Effector memory CD8-positive, alpha-beta T cell (primary cell): ENCODE data around the gene POTEE.
"Not testable (repeated sequence)": the region's sequence is repeated elsewhere in the genome, so short reads cannot be mapped to it uniquely, and the experiment has no call there.

Experiments
- ATAC-seq: fragments of 150-1000 bp; cut with Tn5 transposase; replicated peaks from 2 replicates; pipeline ENCODE4 v1.10.0; 2021; ENCODE audit warnings: mild to moderate bottlenecking, moderate library complexity
- DNase-seq, 3 experiments: peaks; one replicate each; pipeline ENCODE4 v3.0.0; 2021
- H3K27ac Mint-ChIP-seq, 2 donors: one replicate each; pipeline ENCODE4 v1.8.0; 2022; ENCODE audit warnings: mild to moderate bottlenecking in 2 of 2, mixed read lengths in 2 of 2, moderate library complexity in 2 of 2
- H3K27me3 Mint-ChIP-seq, 2 donors: one replicate each; pipeline ENCODE4 v1.8.0; 2022; ENCODE audit warnings: mixed read lengths in 2 of 2
- H3K36me3 Mint-ChIP-seq: one replicate; pipeline ENCODE4 v1.8.0; 2022; ENCODE audit warnings: mild to moderate bottlenecking, moderate library complexity, mixed read lengths; ENCODE audit not compliant: insufficient read depth
- H3K4me1 Mint-ChIP-seq, 2 donors: one replicate each; pipeline ENCODE4 v1.8.0; 2022; ENCODE audit warnings: low read depth in 2 of 2, mixed read lengths in 2 of 2
- H3K4me3 Mint-ChIP-seq, 2 donors: one replicate each; pipeline ENCODE4 v1.8.0; 2022; ENCODE audit warnings: mild to moderate bottlenecking in 2 of 2, mixed read lengths in 2 of 2, moderate library complexity in 2 of 2
- H3K9me3 Mint-ChIP-seq, 2 donors: one replicate each; pipeline ENCODE4 v1.8.0; 2022; ENCODE audit warnings: mixed read lengths in 2 of 2
- total RNA-seq, 9 experiments: gene quantifications; one replicate each; lab custom pipeline; 2026; lab: John Stamatoyannopoulos, UW

Gene POTEE
- total RNA-seq = 0 to 0.24 (median 0.03) reads per million in 9 experiments

- DNase-seq, H3K4me1 Mint-ChIP-seq, ATAC-seq, H3K27me3 Mint-ChIP-seq, H3K9me3 Mint-ChIP-seq, H3K36me3 Mint-ChIP-seq, H3K27ac Mint-ChIP-seq, H3K4me3 Mint-ChIP-seq: not testable (repeated sequence)
Measured at GRCh38 chr2:131209030-131209772, at the start of gene POTEE. POTEE (plus strand) TSS chr2:131209536; CDS start chr2:131218403, 8,867 bp downstream.

- H3K27me3 Mint-ChIP-seq = peaks cover 13 to 23% of the 10 kb centered on the region in 2 donors
- not testable (repeated sequence) for H3K9me3 Mint-ChIP-seq, H3K36me3 Mint-ChIP-seq, H3K27ac Mint-ChIP-seq, H3K4me3 Mint-ChIP-seq, DNase-seq, H3K4me1 Mint-ChIP-seq, ATAC-seq
Measured at GRCh38 chr2:131165562-131165961, 43.8 kb upstream of the POTEE start.

GRCh38 chr2:131168538-131168937, 40.8 kb upstream of the POTEE start:
- H3K4me3 Mint-ChIP-seq = no peak overlapping the region
- DNase-seq = no peak
- H3K27me3 Mint-ChIP-seq = peaks cover 16 to 36% of the 10 kb centered on the region in 2 donors
- no peaks in the 10 kb centered on the region for H3K4me1 Mint-ChIP-seq
- ATAC-seq = no peak
- H3K27ac Mint-ChIP-seq = no peak overlapping the region
- no peaks in the 10 kb centered on the region for H3K9me3 Mint-ChIP-seq
- H3K36me3 Mint-ChIP-seq = no peaks in the 10 kb centered on the region

DNA sequence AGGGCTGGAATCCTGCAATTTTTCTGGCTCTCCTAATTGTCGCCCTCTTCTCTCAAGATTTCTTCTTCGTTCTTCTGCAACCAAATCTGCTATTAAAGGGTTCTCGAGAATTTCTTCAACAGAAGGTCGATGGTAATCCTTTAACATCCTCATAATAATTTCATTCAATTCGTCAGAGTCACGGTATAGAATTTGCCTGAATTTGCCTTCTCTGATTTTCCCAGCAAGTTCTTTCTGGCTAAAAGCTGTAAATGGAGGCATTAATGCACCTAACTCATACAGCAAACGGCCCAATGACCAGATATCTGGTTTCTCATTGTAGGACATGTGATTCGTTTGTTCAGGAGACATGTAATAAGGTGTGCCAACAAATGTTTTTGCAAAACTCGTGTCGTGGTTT, 31.3 kb upstream of the POTEE start:
- not testable (repeated sequence) for DNase-seq, H3K27ac Mint-ChIP-seq, H3K36me3 Mint-ChIP-seq, H3K4me3 Mint-ChIP-seq, H3K4me1 Mint-ChIP-seq, H3K9me3 Mint-ChIP-seq, ATAC-seq
- peaks cover 45 to 71% of the 10 kb centered on the region in 2 donors for H3K27me3 Mint-ChIP-seq

GRCh38 chr2:131178721-131179418, 30.5 kb upstream of the POTEE start:
- not testable (repeated sequence) for H3K36me3 Mint-ChIP-seq, H3K27ac Mint-ChIP-seq, H3K4me3 Mint-ChIP-seq, H3K4me1 Mint-ChIP-seq, DNase-seq, ATAC-seq, H3K9me3 Mint-ChIP-seq
- H3K27me3 Mint-ChIP-seq = peaks cover 47 to 75% of the 10 kb centered on the region in 2 donors

- not testable (repeated sequence) for ATAC-seq, H3K9me3 Mint-ChIP-seq, H3K36me3 Mint-ChIP-seq, H3K4me3 Mint-ChIP-seq, H3K27ac Mint-ChIP-seq, H3K4me1 Mint-ChIP-seq, DNase-seq
- H3K27me3 Mint-ChIP-seq = peaks cover 42 to 55% of the 10 kb centered on the region in 2 donors
Measured at GRCh38 chr2:131181451-131181850, 27.9 kb upstream of the POTEE start.

- H3K27ac Mint-ChIP-seq, H3K36me3 Mint-ChIP-seq, DNase-seq, H3K4me1 Mint-ChIP-seq, H3K4me3 Mint-ChIP-seq, H3K9me3 Mint-ChIP-seq, ATAC-seq: not testable (repeated sequence)
- H3K27me3 Mint-ChIP-seq = peaks cover 16 to 25% of the 10 kb centered on the region in 2 donors
Measured at GRCh38 chr2:131193421-131193820, 15.9 kb upstream of the POTEE start.

GRCh38 chr2:131196186-131196585, 13.2 kb upstream of the POTEE start:
- H3K27me3 Mint-ChIP-seq = peaks cover 6 to 16% of the 10 kb centered on the region in 2 donors
- H3K4me3 Mint-ChIP-seq, DNase-seq, H3K9me3 Mint-ChIP-seq, H3K36me3 Mint-ChIP-seq, H3K4me1 Mint-ChIP-seq, H3K27ac Mint-ChIP-seq, ATAC-seq: not testable (repeated sequence)

- ATAC-seq (no peak), DNase-seq (no peak)
- no peaks in the 10 kb centered on the region for H3K36me3 Mint-ChIP-seq
- no peak overlapping the region for H3K27ac Mint-ChIP-seq
- no peaks in the 10 kb centered on the region for H3K9me3 Mint-ChIP-seq
- H3K4me3 Mint-ChIP-seq = no peak overlapping the region
- peaks cover 0 to 7% of the 10 kb centered on the region in 2 donors for H3K27me3 Mint-ChIP-seq
- H3K4me1 Mint-ChIP-seq = no peaks in the 10 kb centered on the region
Measured at GRCh38 chr2:131201098-131201497, 8.2 kb upstream of the POTEE start.

DNA sequence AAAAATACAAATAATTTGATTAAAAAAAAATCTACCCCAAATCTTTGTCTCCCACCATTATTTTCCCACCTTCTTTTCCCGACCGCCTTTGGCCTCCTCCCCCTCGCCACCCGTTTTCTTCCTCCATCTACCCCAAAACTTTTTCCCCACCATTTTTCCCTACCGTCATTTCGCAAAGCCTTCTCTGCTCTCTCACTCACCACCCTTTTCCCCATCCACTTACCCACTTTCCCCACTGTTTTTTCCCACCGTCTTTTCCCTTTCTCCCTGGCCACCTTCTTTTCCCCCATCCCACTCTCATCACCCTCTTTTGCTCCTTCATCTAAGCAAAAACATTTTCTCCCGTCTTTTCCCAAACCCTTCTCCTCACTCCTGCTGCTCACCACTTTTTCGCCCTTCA, 1.5 kb upstream of the POTEE start:
- H3K4me3 Mint-ChIP-seq, H3K4me1 Mint-ChIP-seq, H3K27me3 Mint-ChIP-seq, H3K27ac Mint-ChIP-seq, ATAC-seq, DNase-seq, H3K9me3 Mint-ChIP-seq, H3K36me3 Mint-ChIP-seq: not testable (repeated sequence)

DNA sequence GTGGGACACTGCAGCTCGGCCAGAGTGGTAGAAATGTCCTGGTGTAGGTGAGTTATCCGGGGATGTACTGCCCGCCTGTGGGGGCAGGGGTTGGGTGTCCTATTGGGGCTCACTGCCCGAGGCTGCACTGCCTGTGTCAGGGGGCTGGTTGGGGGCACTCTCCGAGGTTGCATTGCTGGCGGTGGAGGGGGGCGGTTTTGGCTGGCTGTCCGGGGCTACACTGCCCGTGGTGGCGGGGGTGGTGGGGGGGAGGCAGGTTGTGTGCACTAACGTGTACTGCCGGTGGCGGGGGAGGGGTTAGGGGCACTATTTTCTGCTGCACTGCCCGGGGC, 403 bp downstream of the POTEE start:
- H3K27me3 Mint-ChIP-seq, ATAC-seq, H3K4me3 Mint-ChIP-seq, H3K4me1 Mint-ChIP-seq, H3K36me3 Mint-ChIP-seq, DNase-seq, H3K27ac Mint-ChIP-seq, H3K9me3 Mint-ChIP-seq: not testable (repeated sequence)

- H3K27ac Mint-ChIP-seq, H3K4me1 Mint-ChIP-seq, DNase-seq, H3K4me3 Mint-ChIP-seq, H3K36me3 Mint-ChIP-seq, H3K27me3 Mint-ChIP-seq, ATAC-seq, H3K9me3 Mint-ChIP-seq: not testable (repeated sequence)
Measured at GRCh38 chr2:131210434-131211211, 1.3 kb downstream of the POTEE start.

- DNase-seq, H3K36me3 Mint-ChIP-seq, H3K27me3 Mint-ChIP-seq, H3K4me3 Mint-ChIP-seq, ATAC-seq, H3K4me1 Mint-ChIP-seq, H3K27ac Mint-ChIP-seq, H3K9me3 Mint-ChIP-seq: not testable (repeated sequence)
Measured at GRCh38 chr2:131217238-131217986, 8.1 kb downstream of the POTEE start.
